ENCODE results near the gene DCAF11. TPM values are rescaled to one million over a fixed set of nuclear protein-coding genes. Genes with fewer than 3 reads are reported as not detected.

The DCAF11 gene
- total and polyA plus RNA-seq, 3 donors from 2014 or later, result 67.6 to 77.4 (median 68.0) TPM

GRCh38 chr14:24086193-24086955 lies 28.2 kb upstream of the DCAF11 start:
- H3K9me3 ChIP-seq, result no peaks in the 10 kb centered on the region
- intact Hi-C loops (cut with DNase I; ENCODE audit: low total_unique reads), result no loop called here
- no peaks in the 10 kb centered on the region for H3K36me3 ChIP-seq (ENCODE audit: low read depth, missing control alignments)
- WGBS, 2 donors, result 81 to 83% methylated on average over 3 of the region's 3 CpGs
- H3K4me3 ChIP-seq, result no peak overlapping the region
- no peaks in the 10 kb centered on the region for H3K4me1 ChIP-seq
- no peaks in the 10 kb centered on the region for H3K27me3 ChIP-seq
- TF ChIP-seq POLR2A (IDR thresholded peaks at IDR 0.05), result no peak
- TF ChIP-seq, protein P1, sequence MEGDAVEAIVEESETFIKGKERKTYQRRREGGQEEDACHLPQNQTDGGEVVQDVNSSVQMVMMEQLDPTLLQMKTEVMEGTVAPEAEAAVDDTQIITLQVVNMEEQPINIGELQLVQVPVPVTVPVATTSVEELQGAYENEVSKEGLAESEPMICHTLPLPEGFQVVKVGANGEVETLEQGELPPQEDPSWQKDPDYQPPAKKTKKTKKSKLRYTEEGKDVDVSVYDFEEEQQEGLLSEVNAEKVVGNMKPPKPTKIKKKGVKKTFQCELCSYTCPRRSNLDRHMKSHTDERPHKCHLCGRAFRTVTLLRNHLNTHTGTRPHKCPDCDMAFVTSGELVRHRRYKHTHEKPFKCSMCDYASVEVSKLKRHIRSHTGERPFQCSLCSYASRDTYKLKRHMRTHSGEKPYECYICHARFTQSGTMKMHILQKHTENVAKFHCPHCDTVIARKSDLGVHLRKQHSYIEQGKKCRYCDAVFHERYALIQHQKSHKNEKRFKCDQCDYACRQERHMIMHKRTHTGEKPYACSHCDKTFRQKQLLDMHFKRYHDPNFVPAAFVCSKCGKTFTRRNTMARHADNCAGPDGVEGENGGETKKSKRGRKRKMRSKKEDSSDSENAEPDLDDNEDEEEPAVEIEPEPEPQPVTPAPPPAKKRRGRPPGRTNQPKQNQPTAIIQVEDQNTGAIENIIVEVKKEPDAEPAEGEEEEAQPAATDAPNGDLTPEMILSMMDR (IDR thresholded peaks at IDR 0.05), result no peak
- no peak overlapping the region for H3K27ac ChIP-seq
- DNase-seq, result no peak

DNA sequence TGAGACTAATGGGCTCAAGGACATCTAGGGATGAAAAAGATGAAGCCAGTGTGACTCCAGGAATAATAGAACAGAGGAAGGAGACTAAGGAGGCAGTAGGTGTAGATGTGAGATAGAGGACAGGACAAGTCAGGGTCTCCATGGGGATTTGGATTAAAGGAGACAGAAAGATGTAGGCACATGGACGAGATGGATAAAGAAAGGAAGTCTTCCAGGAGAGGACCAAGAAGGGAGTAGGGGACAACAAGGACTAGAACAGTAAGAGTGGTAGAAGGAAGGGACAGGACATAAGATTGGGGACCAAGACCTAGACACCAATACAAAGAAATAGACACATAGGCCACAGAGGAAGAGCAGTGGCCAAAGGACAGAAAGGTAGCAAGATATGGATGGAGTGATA lies 27.6 kb upstream of the DCAF11 start:
- Histone ChIP-seq H3K4me1 (no peaks in the 10 kb centered on the region), H3K9me3 (no peaks in the 10 kb centered on the region), H3K4me3 (no peak overlapping the region), H3K27me3 (no peaks in the 10 kb centered on the region), H3K36me3 (ENCODE audit: low read depth, missing control alignments) (no peaks in the 10 kb centered on the region), H3K27ac (no peak overlapping the region)
- 94 to 96% methylated on average over 1 of the region's 1 CpG for WGBS, 2 donors
- intact Hi-C loops (cut with DNase I; ENCODE audit: low total_unique reads), result no loop called here
- TF ChIP-seq, protein P1 (IDR thresholded peaks at IDR 0.05), result no peak
- TF ChIP-seq POLR2A (IDR thresholded peaks at IDR 0.05), result no peak
- no peak for DNase-seq

GRCh38 chr14:24088095-24088494 lies 26.5 kb upstream of the DCAF11 start:
- no peaks in the 10 kb centered on the region for H3K36me3 ChIP-seq (ENCODE audit: low read depth, missing control alignments)
- H3K4me1 ChIP-seq, result no peaks in the 10 kb centered on the region
- no peaks in the 10 kb centered on the region for H3K9me3 ChIP-seq
- no peak overlapping the region for H3K4me3 ChIP-seq
- no peak for TF ChIP-seq POLR2A (IDR thresholded peaks at IDR 0.05)
- TF ChIP-seq, protein P1 (IDR thresholded peaks at IDR 0.05), result no peak
- DNase-seq, result no peak
- no peak overlapping the region for H3K27ac ChIP-seq
- intact Hi-C loops (cut with DNase I; ENCODE audit: low total_unique reads), result no loop called here
- no peaks in the 10 kb centered on the region for H3K27me3 ChIP-seq
- WGBS, 2 donors, result 83 to 100% methylated on average over 2 of the region's 2 CpGs

GRCh38 chr14:24089890-24090289 lies 24.7 kb upstream of the DCAF11 start:
- DNase-seq, result no peak
- WGBS, 2 donors, result 83 to 94% methylated on average over 6 of the region's 6 CpGs
- intact Hi-C loops (cut with DNase I; ENCODE audit: low total_unique reads), result no loop called here
- H3K27ac ChIP-seq, result no peak overlapping the region
- no peaks in the 10 kb centered on the region for H3K9me3 ChIP-seq
- H3K4me3 ChIP-seq, result no peak overlapping the region
- H3K36me3 ChIP-seq (ENCODE audit: low read depth, missing control alignments), result no peaks in the 10 kb centered on the region
- H3K4me1 ChIP-seq, result peaks cover 9% of the 10 kb centered on the region
- TF ChIP-seq, protein P1 (IDR thresholded peaks at IDR 0.05), result no peak
- TF ChIP-seq POLR2A (IDR thresholded peaks at IDR 0.05), result no peak
- no peaks in the 10 kb centered on the region for H3K27me3 ChIP-seq

DNA sequence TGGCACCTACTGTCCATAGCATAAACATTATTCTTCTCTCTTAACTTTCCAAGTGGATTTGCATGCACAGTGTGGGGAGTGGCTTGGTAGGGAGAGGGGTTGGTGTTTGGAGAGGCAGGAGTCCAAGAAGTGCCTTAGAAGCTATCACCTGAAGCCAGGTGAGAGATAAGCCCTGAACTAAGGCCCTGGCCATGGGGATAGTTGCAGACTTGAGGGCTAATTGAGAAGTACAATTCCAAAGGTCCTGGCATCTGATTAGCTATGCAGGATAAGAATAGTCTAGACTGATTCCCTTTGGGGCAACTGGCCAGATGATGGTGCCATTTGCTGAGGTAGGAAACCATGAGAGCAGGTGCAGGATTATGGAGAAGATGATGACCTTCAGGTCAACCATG lies 22.5 kb upstream of the DCAF11 start:
- TF ChIP-seq POLR2A (IDR thresholded peaks at IDR 0.05), result no peak
- TF ChIP-seq, protein P1 (IDR thresholded peaks at IDR 0.05), result no peak
- peaks cover 12% of the 10 kb centered on the region for H3K4me1 ChIP-seq
- no peak overlapping the region for H3K27ac ChIP-seq

More for the DNA sequence above, 22.5 kb upstream of the DCAF11 start:
- no peaks in the 10 kb centered on the region for H3K27me3 ChIP-seq
- intact Hi-C loops (cut with DNase I; ENCODE audit: low total_unique reads), result no loop called here
- DNase-seq, result no peak
- H3K9me3 ChIP-seq, result no peaks in the 10 kb centered on the region
- no peaks in the 10 kb centered on the region for H3K36me3 ChIP-seq (ENCODE audit: low read depth, missing control alignments)
- no peak overlapping the region for H3K4me3 ChIP-seq
